OCI-LY3 (cell line): ENCODE results near the gene PTPN3.

Experiments
- H2AFZ ChIP-seq: fragments of 200-600, 300-600 bp; shearing (Covaris generic); 2 replicates; pipeline ENCODE4 v1.6.0; 2014; ENCODE audit warnings: antibody characterized with exemption, low read depth, low read length
- H3K27ac ChIP-seq: fragments of 200-600, 300-600 bp; sonication (generic); 2 replicates; pipeline ENCODE4 v1.5.1; 2014; ENCODE audit warnings: mild to moderate bottlenecking, low read length, moderate library complexity, mixed read lengths
- H3K27me3 ChIP-seq: fragments of 200-600, 300-600 bp; sonication (generic); 2 replicates; pipeline ENCODE4 v1.6.1; 2014; ENCODE audit warnings: low read depth, low read length, mixed read lengths
- H3K36me3 ChIP-seq: fragments of 200-600, 300-600 bp; sonication (generic); replicated peaks from 2 replicates; pipeline ENCODE3; 2014; ENCODE audit warnings: low read depth, low read length, mixed read lengths
- H3K4me1 ChIP-seq: fragments of 300-600, 200-600 bp; sonication (generic); 2 replicates; pipeline ENCODE4 v1.6.1; 2014; ENCODE audit warnings: low read length, mixed read lengths
- H3K4me2 ChIP-seq: fragments of 200-600, 300-600 bp; sonication (generic); 2 replicates; pipeline ENCODE4 v1.6.1; 2014; ENCODE audit warnings: low read length, mixed read lengths
- H3K4me3 ChIP-seq: fragments of 300-600, 200-600 bp; sonication (generic); 2 replicates; pipeline ENCODE4 v1.5.1; 2014; ENCODE audit warnings: antibody characterized with exemption, mild to moderate bottlenecking, low read length, moderate library complexity
- H3K79me2 ChIP-seq: fragments of 300-600, 200-600 bp; shearing (Covaris generic); 2 replicates; pipeline ENCODE4 v1.6.1; 2014; ENCODE audit warnings: mild to moderate bottlenecking, low read length, mixed read lengths
- H3K9ac ChIP-seq: fragments of 300-600, 200-600 bp; shearing (Covaris generic); 2 replicates; pipeline ENCODE4 v1.6.0; 2014; ENCODE audit warnings: mild to moderate bottlenecking, low read length, moderate library complexity
- H3K9me3 ChIP-seq: fragments of 200-600, 300-600 bp; shearing (Covaris generic); 2 replicates; pipeline ENCODE4 v1.6.1; 2014; ENCODE audit warnings: low read length, mixed read lengths; ENCODE audit not compliant: insufficient read depth
- H4K20me1 ChIP-seq: fragments of 200-600, 300-600 bp; sonication (generic); 2 replicates; pipeline ENCODE4 v1.6.1; 2016; ENCODE audit warnings: low read length, mixed read lengths; ENCODE audit not compliant: insufficient read depth
- CTCF ChIP-seq: fragments of 200-600, 300-600 bp; sonication (generic); IDR thresholded peaks from 2 replicates; pipeline ENCODE4 v1.5.1; 2014; ENCODE audit warnings: antibody characterized with exemption, low read length, low read depth
- EZH2phosphoT487 ChIP-seq: fragments of 200-600 bp; shearing (Covaris generic); IDR thresholded peaks from 2 replicates; pipeline ENCODE4 v1.6.1; 2018; ENCODE audit warnings: antibody characterized with exemption, mixed run types, low read depth

PTPN3 gene

GRCh38 chr9:109478665-109479380 is 19.3 kb downstream of the PTPN3 start:
- Histone ChIP-seq H3K4me1 (peaks cover 12% of the 10 kb centered on the region), H3K27ac (no peak overlapping the region), H3K4me3 (no peak overlapping the region), H3K9ac (no peak overlapping the region), H3K4me2 (no peak overlapping the region), H4K20me1 (no peaks in the 10 kb centered on the region), H3K9me3 (no peaks in the 10 kb centered on the region), H2AFZ (no peak overlapping the region), H3K79me2 (no peaks in the 10 kb centered on the region), H3K27me3 (peaks cover 29% of the 10 kb centered on the region), H3K36me3 (no peaks in the 10 kb centered on the region)
- TF ChIP-seq CTCF (no peak), EZH2phosphoT487 (no peak)

- TF ChIP-seq CTCF = no peak
- TF ChIP-seq EZH2phosphoT487 = no peak
- Histone ChIP-seq H3K36me3 (no peaks in the 10 kb centered on the region), H3K4me1 (peaks cover 12% of the 10 kb centered on the region), H3K27me3 (peaks cover 30% of the 10 kb centered on the region), H3K9ac (no peak overlapping the region), H3K4me2 (peak overlapping the region; percentile 34), H3K79me2 (no peaks in the 10 kb centered on the region), H2AFZ (peak overlapping the region; percentile 58; the same call in 1 of the 2 replicates), H3K27ac (no peak overlapping the region), H3K9me3 (no peaks in the 10 kb centered on the region), H3K4me3 (no peak overlapping the region), H4K20me1 (no peaks in the 10 kb centered on the region)
Measured at GRCh38 chr9:109478051-109478563, 20.0 kb downstream of the PTPN3 start.

GRCh38 chr9:109477258-109478050 is 20.7 kb downstream of the PTPN3 start:
- Histone ChIP-seq H3K9ac (no peak overlapping the region), H3K27me3 (peaks cover 26% of the 10 kb centered on the region), H3K27ac (no peak overlapping the region), H3K36me3 (no peaks in the 10 kb centered on the region), H3K4me3 (no peak overlapping the region), H3K4me1 (peaks cover 12% of the 10 kb centered on the region), H3K9me3 (no peaks in the 10 kb centered on the region), H2AFZ (peak overlapping the region; percentile 58), H4K20me1 (no peaks in the 10 kb centered on the region), H3K4me2 (peak overlapping the region; percentile 34), H3K79me2 (no peaks in the 10 kb centered on the region)
- TF ChIP-seq EZH2phosphoT487 (no peak), CTCF (no peak)

GRCh38 chr9:109476642-109477257 is 21.4 kb downstream of the PTPN3 start:
- Histone ChIP-seq H3K27ac (no peak overlapping the region), H3K4me2 (peak overlapping the region; percentile 34), H3K79me2 (no peaks in the 10 kb centered on the region), H4K20me1 (no peaks in the 10 kb centered on the region), H3K4me3 (no peak overlapping the region), H3K36me3 (no peaks in the 10 kb centered on the region), H3K9ac (no peak overlapping the region), H3K9me3 (no peaks in the 10 kb centered on the region), H3K4me1 (peaks cover 12% of the 10 kb centered on the region), H3K27me3 (peaks cover 25% of the 10 kb centered on the region), H2AFZ (peak overlapping the region; percentile 58; the same call in 1 of the 2 replicates)
- TF ChIP-seq CTCF (no peak), EZH2phosphoT487 (no peak)
